Activated CD4-positive, alpha-beta T cell treated with anti-CD3 and anti-CD28 coated beads, Interleukin-10, Interleukin-2, amounts not matched to agents 100 ng/mL and 50 ng/mL, durations not matched to agents 16 hours and 8 hours (primary cell): ENCODE data around the gene ZNF587B.
"Not testable (repeated sequence)": the region's sequence is repeated elsewhere in the genome, so short reads cannot be mapped to it uniquely, and the experiment has no call there.

Source experiments
- DNase-seq: peaks from one replicate; pipeline ENCODE4 v3.0.0-alpha.2; 2020

Gene ZNF587B

GRCh38 chr19:57830071-57830602, at the start of gene ZNF587B:
ZNF587B (plus strand) TSS chr19:57830299; CDS start chr19:57830529, 230 bp downstream.
- DNase-seq: peak; percentile 22

- DNase-seq: no peak
Observed at GRCh38 chr19:57786286-57786685, 43.8 kb upstream of the ZNF587B start.

GRCh38 chr19:57786906-57787305, 43.2 kb upstream of the ZNF587B start:
- DNase-seq: no peak

- no peak for DNase-seq
Observed at GRCh38 chr19:57788114-57788692, 41.9 kb upstream of the ZNF587B start.

DNA sequence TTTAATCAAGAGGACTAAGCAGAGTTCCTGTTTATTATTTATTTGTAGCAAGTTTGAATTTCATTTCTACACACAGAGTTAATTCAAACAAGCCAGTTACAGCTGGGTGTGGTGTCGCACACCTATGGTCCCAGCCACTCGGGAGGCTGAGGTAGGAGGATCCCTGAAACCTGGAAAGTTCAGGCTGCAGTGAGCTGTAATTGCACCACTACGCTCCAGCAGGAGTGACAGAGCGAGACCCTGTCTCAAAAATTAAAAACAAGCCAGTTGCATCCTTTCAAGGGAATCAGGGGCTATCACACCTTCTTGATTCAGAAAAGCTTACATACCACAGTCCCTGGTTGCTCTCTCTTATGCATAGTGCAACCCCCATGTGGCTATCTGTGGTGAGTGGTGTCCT, 40.8 kb upstream of the ZNF587B start:
- DNase-seq: no peak

DNA sequence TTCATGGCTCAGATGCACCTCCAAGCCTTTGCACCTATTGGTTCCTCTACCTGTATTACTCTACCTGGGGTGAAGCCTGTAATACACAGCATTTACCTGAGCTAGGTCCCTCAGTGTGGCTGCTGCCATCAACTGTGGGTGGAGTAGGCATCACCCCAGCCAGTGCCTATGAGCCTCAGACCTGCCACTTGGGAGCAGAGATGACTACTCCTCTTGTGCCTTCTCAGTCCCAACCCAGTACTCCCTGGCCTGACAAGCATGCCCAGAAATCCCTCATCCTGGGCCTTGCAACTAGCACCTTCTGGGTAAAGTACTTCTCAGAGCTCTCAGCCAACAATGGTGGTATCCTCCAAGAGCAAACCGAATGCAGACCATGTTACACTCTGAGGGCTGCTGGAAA, 33.5 kb upstream of the ZNF587B start:
- DNase-seq: not testable (repeated sequence)

DNA sequence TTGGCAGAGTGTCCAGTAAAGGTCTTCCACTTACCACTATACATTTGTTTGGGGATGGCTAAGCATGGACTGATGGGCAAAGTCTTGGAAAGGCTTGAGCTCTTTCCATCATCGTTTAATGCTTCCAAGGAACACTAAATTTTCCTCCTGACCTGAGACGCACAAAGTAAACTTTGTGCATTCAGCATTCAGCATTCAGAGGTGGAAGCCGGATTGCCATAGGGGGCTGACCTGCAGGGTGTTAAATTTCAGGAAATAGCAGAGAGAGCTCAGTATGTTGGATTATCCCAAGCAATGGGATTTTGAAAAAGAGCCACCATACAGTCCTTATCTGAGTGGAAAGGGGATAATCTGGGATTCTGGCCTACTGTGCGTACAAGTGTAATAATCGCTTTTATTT, 29.4 kb upstream of the ZNF587B start:
- DNase-seq: no peak

DNA sequence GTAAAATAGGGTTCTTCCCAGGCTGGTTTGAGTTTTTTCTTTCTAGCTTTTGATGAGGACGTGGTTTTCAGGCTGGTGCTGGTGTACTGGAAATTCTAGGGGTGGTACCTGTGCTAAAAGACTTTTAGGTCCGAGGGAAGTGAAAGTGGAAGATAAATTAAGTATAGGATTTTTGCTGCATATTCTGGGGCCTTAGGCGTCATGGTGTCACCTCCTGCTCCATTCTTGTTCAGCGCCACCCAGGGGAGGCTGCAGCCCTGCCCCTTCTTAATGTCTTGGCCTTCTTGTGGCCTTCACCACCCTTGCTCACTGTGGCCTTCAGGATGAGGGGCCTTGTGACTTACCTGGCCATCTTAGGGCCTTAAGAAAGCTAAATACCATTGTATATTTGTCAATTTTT, 27.8 kb upstream of the ZNF587B start:
- no peak for DNase-seq

GRCh38 chr19:57803265-57803593, 26.9 kb upstream of the ZNF587B start:
- DNase-seq: no peak

DNA sequence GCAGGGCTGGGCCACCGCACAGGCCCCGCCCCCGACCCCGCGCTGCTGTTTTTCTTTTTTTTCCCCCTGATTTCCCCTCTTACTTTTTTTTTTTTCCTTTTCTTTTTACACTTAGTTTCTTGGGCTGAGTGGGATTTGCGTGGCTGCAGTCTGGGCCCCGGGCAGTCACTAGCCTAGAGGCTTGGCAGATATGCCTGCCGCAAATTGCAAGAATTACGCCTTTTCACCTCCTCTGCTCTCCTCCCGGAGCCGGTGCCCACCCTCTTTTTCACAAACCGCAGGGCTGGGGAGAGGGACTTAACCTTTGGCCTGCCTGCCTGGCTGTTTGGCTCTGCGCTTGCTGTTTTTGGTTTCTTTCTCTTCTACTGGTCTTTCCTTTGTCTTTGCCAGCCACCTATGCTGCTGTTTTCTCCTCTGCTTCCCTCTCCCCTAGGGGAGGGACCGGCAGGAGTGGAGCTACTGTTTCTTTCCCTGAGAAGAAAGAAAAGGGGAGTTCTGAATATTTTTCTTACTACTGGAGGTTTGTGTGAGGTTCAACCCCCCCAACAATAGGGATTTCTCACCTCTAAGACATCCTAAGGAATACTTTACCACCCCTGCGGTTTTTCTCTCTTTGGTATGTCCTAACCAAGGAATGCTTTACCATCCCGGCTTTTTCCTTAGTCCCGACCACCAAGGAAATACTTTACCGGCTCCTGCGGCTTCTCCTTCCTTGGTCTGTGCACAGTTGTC, 26.3 kb upstream of the ZNF587B start:
- DNase-seq: no peak

- DNase-seq: no peak
Observed at GRCh38 chr19:57807541-57807940, 22.6 kb upstream of the ZNF587B start.

GRCh38 chr19:57810410-57811295, 19.4 kb upstream of the ZNF587B start:
- not testable (repeated sequence) for DNase-seq

DNA sequence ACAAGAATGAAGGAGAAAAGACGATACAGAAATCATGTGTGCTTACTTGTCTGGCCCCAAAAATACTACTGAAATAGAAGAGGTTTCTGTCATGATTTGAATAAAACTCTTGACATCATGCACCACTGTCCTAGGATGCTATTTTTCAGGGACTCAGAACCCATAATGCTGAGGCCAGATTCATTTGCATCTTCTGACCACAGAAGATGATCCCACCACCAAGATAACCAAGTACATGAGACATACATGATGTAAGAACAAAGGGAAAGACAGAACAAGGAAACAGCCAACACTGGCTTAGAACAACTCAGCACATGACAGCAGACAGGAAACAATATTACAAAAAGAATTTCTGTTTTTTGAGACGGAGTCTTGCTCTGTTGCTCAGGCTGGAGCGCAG, 17.9 kb upstream of the ZNF587B start:
- peak; percentile 34 for DNase-seq

- not testable (repeated sequence) for DNase-seq
Observed at GRCh38 chr19:57812975-57813820, 16.9 kb upstream of the ZNF587B start.

DNA sequence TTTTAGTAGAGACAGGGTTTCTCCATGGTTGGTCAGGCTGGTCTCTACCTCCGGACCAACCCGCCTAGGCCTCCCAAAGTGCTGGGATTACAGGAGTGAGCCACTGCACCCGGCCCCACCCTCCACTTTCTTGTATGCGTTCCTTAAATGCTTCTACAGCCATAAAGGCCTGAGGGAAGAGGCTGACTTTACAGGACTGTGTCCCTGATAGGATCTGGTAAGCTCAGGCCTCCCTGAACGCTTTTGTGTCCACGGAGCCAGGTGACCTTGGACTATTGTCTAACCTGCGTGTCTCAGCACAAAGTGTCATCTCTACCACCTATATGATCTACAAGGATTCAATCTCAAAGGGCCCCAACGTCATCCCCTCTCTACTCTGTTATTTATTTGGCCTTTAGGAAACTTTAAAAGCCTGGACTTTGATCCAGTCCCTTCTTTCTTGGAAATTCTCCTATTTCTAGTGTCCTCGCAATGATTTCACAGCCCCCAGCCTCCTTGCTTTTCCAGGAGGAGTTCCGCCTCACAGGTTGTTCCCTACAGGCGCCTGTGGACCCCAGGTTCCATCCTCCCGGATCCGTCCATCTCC, 16.1 kb upstream of the ZNF587B start:
- no peak for DNase-seq

- DNase-seq: peak; percentile 87
Observed at GRCh38 chr19:57814505-57815246, 15.4 kb upstream of the ZNF587B start, which contains the start of gene ZNF552. ZNF552 (minus strand) TSS chr19:57814913; CDS start chr19:57814743, 170 bp downstream.

GRCh38 chr19:57815247-57816075, 14.6 kb upstream of the ZNF587B start:
- no peak for DNase-seq

GRCh38 chr19:57816652-57817051, 13.4 kb upstream of the ZNF587B start:
- DNase-seq: peak; percentile 8

- no peak for DNase-seq
Observed at GRCh38 chr19:57817976-57818375, 12.1 kb upstream of the ZNF587B start.

DNA sequence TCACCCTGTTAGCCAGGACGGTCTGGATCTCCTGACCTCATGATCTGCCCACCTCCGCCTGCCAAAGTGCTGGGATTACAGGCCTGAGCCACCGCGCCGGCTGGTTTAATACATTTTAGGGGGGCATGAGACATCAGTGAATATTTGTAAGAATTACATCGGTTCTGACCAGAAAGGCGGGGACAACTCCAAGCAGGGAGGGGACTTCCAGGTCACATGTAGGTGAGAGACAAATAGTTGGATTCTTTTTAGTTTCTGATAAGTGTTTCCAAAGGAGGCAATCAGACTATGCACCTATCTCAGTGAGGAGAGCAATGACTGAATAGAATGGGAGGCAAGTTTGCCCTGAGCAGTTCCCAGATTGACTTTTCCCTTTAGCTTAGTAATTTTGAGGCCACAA, 11.7 kb upstream of the ZNF587B start:
- DNase-seq: no peak
